Activated CD8-positive, alpha-beta memory T cell treated with anti-CD3 and anti-CD28 coated beads, Interleukin-2, amount 50 U/mL, for 1 hour (primary cell): ENCODE data around the gene MYBBP1A.

ENCODE experiments used
- DNase-seq: peaks from one replicate; pipeline ENCODE4 v3.0.0-alpha.2; 2020; ENCODE audit errors: extremely low read depth

Gene MYBBP1A

DNA sequence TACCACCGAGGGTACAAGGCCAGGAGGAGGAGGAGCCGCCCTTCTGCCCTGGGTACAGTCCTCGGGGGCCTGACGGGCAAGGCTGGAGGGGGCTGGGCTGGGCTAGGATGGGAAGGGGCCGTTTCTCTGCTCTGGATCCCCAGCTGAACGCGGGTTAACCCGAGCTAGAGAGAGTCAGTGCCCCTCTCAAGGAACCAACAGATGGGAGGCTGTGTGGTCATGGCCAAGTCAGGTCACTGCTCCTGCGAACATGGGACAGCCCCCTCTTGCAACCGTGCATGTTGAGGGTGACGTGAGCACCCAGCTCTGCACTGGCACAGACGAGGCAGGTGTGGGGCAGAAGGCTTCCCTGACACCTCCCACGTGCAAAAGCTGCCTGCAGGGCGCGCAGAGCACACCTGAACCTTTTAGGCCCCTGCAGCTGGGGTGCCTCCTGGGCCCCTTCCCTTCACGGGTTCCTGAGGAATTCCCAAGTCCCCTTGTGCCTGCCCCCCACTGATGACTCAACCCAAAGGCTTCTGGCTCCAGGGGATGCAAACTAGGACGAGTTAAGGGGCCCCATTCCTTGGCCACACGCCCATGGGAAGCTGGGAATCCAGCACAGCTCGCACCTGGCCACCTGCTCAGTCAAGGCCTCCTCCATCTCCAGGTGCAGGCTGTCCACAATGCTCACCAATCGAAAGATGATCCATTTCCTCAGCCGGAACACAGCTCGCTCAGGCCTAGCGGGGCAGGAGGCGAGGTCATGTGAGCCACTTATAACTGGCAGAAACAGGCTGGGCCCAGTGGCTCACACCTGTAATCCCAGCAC is 6.3 kb downstream of the MYBBP1A start:
- no peak for DNase-seq

- DNase-seq: no peak
These were observed 7.1 kb downstream of the MYBBP1A start for GRCh38 chr17:4548061-4548461.

- no peak for DNase-seq
These were observed 7.9 kb downstream of the MYBBP1A start for GRCh38 chr17:4547118-4547906.

GRCh38 chr17:4545217-4545951 is 9.8 kb downstream of the MYBBP1A start:
- no peak for DNase-seq

GRCh38 chr17:4544951-4545216 is 10.3 kb downstream of the MYBBP1A start:
- no peak for DNase-seq

DNA sequence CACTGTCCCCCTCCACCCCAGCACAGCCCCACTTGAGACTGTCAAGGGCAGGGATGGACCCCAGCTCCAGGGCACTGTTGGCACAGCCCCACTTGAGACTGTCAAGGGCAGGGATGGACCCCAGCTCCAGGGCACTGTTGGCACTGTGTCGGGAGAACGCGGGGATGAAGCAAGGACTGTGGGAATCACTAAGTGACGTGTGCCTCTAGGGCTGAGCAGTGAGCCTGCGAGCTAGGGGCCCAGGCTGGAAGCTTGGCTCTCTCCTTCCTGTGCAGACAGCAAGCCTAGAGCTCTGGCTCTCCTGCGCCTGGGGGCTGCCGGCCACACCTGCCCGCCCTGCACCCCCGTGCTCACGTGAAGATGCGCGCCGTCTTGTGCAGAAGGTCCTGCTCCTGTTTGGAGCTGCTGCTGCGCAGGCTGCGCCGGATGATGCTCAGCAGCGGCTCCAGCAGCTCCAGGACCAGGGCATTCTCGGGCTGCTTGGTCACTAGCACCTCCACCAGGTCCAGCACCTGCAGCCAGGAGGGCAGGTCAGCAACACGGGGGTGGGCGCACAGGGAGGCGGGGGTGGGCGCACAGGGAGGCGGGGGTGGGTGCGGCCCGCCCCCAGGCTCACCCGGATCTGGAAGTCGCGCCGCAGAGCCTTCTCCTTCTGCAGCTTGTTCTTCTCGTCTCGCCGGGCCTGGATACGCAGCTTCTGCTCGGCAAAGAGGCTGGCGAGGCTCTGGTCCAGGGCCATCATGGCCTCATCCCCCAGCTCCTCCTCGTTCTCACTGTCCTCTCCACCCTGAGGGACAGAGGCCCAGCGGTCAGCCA is 10.8 kb downstream of the MYBBP1A start:
- no peak for DNase-seq

- DNase-seq: no peak
These were observed 11.6 kb downstream of the MYBBP1A start for GRCh38 chr17:4543557-4544026.

DNA sequence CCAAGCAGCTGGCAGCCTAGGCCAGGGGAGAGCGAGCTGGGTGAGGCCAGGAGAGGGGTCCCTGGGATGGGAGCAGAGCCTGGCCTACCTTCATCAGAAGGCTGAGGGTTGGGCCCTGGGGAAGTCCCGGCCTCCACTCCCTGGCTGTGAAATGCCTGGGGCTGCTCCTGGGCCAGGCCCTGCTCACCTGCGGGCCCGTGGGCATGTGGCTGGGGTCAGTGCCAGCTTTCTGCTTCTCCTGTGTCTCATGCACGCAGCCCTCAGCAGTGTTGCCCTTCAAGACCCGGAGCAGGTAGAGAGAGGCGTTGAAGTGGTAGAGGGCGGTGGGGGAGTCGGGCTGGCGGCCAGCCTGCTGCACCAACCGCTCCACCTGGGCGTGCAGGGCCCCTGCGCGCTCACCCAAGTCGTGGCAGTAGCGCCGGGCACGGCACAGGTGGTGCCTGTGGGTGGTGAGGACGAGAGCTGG is 12.4 kb downstream of the MYBBP1A start:
- DNase-seq: no peak

GRCh38 chr17:4542003-4542725 is 13.0 kb downstream of the MYBBP1A start:
- no peak for DNase-seq

- DNase-seq: no peak
These were observed 13.7 kb downstream of the MYBBP1A start for GRCh38 chr17:4541328-4542002.

DNA sequence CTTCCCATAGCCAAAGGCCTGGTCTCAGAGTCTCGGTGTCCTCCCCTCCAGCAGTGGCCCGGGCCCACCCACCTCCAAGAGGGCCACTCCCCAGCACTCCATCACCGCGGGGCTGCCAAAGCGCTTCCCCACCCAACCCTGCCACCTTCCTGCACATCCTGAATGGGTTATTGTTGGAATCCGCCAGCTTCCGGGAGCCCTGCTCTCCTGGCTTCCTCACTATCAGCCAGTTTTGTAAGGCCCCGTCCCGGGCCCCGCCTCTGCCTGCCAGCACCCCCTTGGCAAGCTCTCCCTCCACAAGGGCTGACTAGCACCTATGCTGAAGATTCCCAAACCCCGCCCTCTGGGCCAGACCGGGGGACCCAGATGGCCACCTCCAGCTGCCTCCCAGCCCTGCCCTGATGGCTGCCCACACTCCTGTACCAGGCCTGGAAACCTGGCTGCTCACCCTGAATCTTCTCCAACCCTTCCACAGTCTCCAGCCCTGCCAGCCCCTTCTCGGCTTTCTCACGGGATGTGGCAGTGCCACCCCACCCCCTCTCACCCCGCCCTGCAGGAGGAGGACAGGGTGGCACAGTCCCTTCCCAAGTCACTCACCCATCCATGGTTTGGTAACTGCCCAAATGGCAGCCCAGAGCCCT is 14.4 kb downstream of the MYBBP1A start:
- DNase-seq: no peak

GRCh38 chr17:4540224-4540651 is 14.9 kb downstream of the MYBBP1A start:
- DNase-seq: no peak

DNA sequence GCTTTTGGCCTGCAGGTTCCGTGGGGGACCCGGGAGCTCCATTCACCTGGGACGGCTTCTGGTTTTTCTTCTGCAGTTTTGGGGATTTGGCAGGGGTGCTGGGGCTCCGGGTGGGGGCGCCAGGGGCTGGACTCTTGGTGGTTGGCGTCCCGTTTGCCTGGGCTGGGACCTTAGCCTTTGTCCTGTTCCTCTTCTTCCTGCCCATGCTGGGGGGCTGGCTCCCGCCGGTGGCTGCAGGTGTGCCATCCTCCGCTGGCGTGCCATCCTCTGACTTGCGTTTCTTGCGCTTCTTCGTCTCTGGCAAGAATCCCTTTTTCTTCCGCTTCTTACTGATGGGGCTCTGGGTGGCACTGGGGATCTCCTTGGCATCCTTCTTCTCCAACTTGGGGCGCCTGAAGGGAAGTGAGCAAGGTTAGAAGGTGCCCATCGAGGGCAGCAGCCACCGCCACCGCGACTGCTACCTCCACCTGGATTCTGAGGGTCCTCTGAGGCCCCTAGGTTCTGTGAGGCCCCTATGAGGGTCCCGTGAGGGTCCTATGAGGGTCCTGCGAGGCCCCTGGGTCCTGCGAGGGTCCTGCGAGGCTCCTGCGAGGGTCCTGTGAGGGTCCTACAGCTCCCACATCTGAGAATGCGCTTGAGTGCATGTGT is 15.5 kb downstream of the MYBBP1A start:
- no peak for DNase-seq

GRCh38 chr17:4539025-4539424 is 16.2 kb downstream of the MYBBP1A start:
- DNase-seq: no peak

DNA sequence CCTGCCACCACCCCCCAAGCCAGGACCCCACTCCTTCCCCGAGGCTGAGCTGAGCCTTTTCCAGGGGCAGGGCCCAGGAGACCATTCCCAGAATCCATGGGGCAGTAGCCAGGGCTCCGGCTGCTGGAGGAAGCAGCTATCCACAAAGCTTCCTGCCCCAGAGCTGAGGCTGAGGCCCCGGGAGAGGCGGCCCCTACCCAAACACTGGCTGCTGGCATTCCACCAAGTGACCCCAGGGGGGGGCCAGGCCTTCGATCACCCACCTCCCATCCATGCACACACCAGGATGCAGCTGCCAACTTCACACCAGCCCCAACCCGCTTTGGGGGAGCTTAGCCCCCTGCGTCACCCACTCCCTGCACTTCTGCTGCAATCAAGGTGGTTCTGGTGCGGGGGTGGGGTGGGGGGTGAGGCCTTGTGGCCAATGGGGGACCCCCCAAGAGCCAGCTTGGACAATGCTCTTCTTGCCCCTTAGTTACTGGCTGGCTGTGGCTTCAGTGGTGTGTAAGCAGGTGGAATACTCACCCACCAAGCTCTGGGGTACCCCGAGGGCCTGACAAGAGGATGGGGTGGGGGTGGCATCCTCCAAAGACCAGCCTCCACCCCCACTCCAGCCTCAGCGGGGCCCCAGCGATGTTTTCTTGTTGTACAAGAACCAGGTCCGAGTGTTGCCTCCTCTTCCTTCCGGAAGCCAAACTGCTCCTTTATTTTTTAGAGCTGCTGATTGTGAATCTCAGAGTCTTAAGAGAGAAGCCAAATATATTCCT is 16.8 kb downstream of the MYBBP1A start:
- no peak for DNase-seq

- no peak for DNase-seq
These were observed 17.5 kb downstream of the MYBBP1A start for GRCh38 chr17:4537451-4538235.

GRCh38 chr17:4536742-4537411 is 18.3 kb downstream of the MYBBP1A start:
- DNase-seq: no peak
